ENCODE measurements around the gene JAK1.

- TF ChIP-seq, protein P1, sequence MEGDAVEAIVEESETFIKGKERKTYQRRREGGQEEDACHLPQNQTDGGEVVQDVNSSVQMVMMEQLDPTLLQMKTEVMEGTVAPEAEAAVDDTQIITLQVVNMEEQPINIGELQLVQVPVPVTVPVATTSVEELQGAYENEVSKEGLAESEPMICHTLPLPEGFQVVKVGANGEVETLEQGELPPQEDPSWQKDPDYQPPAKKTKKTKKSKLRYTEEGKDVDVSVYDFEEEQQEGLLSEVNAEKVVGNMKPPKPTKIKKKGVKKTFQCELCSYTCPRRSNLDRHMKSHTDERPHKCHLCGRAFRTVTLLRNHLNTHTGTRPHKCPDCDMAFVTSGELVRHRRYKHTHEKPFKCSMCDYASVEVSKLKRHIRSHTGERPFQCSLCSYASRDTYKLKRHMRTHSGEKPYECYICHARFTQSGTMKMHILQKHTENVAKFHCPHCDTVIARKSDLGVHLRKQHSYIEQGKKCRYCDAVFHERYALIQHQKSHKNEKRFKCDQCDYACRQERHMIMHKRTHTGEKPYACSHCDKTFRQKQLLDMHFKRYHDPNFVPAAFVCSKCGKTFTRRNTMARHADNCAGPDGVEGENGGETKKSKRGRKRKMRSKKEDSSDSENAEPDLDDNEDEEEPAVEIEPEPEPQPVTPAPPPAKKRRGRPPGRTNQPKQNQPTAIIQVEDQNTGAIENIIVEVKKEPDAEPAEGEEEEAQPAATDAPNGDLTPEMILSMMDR (IDR thresholded peaks at IDR 0.05; ENCODE audit: poor library complexity, severe bottlenecking) = no peak
- TF ChIP-seq REST (IDR thresholded peaks at IDR 0.05; ENCODE audit: borderline replicate concordance) (no peak), MXI1 (conservative IDR thresholded peaks at IDR 0.05; ENCODE audit: poor library complexity, severe bottlenecking) (no peak), SMC3 (conservative IDR thresholded peaks at IDR 0.05; ENCODE audit: poor library complexity) (no peak), EP300 (conservative IDR thresholded peaks at IDR 0.05; ENCODE audit: poor library complexity, severe bottlenecking) (no peak), EZH2 (IDR thresholded peaks at IDR 0.05; ENCODE audit: borderline replicate concordance, insufficient read depth, low read length, poor library complexity, severe bottlenecking) (no peak), POLR2AphosphoS5 (IDR thresholded peaks at IDR 0.05) (no peak), RAD21 (conservative IDR thresholded peaks at IDR 0.05) (no peak), TAF1 (IDR thresholded peaks at IDR 0.05; ENCODE audit: low read depth) (no peak)
These were observed 49.0 kb downstream of the JAK1 start for GRCh38 chr1:64917328-64917861.
